Measurements from ENCODE around the gene SYNE2.

Gene SYNE2

GRCh38 chr14:64225151-64225757 lies 372.4 kb downstream of the SYNE2 start:
- DNase-seq: no peak

DNA sequence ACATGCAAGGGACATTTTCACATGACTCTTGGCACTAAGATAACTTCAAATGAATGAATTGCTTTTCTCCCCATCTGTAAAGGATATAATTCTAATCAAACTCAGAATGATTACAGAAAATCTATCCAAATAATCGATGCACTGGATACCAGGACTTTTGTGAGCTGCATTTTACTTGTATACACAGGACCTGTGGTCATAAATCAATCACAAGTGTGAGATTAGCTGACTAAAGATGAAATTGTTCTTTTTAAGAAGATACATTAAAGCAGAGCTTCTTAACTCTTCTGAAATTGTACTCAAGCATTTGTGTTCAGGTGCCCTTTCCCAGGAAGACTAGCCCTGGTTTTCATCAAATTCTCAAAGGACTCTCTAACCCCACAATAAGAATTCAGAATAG lies 375.1 kb downstream of the SYNE2 start:
- no peak for DNase-seq

DNA sequence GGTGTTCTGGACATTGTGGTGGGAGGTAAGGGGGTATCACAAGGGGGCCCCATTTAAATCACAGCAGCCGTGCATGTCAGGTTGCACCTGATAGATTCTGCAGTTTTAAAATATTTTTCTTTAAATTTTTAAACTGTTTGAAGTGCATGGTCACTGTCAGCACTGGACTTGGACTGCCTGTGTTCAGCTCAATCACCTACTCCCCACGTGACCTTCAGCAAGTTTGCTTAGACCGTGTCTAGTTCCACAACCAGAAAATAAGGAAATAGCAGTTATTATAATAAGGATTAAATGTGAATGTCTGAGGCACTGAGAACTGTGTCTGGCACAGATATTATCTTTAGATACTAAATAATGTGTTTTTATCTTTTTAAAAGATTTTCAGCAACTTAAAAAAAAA lies 376.7 kb downstream of the SYNE2 start:
- no peak for DNase-seq

GRCh38 chr14:64232095-64232838 lies 379.5 kb downstream of the SYNE2 start:
- DNase-seq: no peak

- DNase-seq: no peak
Observed at GRCh38 chr14:64232944-64233343, 380.1 kb downstream of the SYNE2 start.

GRCh38 chr14:64233531-64234190 lies 380.9 kb downstream of the SYNE2 start:
- no peak for DNase-seq

DNA sequence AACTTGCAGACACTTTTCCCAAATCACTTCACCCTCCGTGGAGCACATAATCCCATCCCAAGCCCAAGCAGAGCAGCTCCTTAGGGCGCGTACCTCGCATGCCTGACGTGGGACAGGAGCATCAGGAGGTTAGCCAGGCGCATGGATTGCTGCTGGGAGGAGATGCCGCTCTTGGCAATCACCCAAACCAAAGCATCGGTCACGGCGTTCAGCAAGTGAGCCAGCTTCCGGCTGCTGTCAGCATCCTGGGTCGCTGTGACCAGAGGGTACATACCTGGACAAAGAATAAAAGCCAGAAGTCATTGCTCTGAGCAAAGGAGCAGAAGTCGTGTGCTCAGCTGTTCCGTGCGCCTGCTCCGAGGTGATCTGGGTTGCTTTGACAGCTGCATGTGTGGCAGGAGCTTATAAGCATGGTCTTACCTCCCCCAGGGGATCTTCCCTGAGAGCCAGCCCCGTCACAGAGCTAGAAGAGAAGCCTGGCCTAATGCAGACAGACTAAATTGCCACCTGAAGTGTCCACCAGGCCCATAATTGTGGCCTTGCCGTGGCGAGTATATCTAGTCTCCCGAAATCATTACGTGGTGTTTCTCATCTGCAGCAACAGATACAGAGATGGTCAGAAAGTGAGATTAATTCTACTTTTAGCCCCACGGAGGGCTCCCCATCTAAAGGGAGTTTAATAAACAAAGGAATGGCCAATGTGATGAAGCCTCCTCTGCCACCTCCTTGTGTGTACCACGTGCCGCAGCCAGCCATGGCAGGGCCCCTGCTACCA lies 382.3 kb downstream of the SYNE2 start:
- DNase-seq: no peak

DNA sequence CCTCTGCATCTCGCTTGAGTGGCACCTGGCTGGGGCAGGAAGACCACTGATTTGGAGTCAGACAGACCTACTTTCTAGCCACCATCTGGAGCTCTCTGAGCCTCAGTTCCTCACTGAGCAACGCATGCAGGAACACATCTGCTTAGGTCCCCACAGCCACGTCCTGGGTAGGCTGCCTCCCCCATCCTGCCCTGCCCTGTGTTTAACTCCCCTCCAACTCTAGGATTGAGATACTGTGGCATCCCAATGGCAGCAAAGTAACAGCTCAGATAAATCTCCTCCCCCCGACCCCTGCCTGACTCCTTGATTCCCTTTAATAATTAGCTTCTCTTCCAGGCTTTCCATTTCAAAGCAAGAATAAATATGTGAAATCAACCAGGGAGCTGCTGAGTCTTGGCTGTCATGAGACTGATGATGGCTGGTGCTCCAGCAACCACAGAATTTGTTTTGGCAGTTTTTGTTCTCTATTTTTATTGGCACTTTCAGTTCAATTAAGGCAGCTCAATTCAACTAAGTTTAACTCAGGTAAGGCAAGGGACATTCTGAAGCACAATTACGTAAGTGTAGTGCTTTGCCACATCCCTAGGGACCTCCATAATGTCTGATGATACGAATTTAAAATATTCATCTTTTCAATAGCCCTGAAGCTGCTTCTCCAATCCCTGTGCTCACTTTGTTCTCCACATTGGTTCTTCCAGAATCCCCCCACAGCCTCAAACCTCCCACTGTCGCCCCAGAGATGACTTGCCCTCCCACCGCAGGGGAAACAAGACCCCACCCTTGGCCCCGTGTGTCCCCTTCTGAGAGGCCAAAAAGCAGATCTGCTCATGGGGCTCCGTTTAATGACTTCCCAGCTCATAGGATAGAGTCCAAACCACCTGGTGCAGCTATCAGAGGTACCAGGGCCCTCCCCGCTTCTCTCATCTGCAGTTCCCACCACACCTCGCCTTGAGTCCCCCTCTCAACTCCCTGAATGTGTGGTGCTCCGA lies 383.1 kb downstream of the SYNE2 start:
- no peak for DNase-seq

DNA sequence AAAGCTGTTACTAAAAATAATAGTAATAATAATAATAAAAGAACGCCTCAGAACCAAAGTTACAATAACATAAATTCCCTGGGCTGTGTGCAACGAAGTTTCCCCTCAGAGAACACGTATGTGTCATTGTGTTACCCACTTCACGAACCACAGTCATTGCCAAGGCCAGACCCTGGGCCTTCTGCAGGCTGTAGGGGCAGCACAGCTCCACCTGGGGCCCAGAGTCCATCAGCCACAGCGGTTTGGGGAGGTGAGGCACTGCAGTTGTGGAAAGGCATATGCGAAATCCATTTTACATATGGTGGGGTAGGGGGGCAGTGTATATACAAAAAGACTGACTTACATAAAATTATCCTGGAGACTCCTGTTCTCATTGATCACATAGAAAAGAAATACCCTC lies 385.2 kb downstream of the SYNE2 start:
- DNase-seq: no peak

GRCh38 chr14:64238631-64239030 lies 385.8 kb downstream of the SYNE2 start:
- DNase-seq: no peak

DNA sequence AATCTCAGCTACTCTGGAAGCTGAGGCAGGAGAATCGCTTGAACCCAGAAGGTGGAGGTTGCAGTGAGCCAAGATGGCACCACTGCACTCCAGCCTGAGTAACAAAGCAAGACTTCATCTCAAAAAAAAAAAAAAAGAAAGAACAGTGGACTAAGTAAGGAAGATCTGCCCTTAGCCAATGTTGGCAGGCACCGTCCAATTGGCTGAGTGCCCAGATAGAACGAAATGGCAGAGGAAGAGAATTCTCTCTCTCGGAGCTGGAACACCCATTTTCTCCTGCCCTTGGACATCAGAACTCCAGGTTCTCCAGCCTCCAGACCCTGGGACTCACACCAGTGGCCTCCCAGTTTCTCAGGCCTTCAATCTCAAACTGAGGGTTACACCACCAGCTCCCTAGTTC lies 391.5 kb downstream of the SYNE2 start:
- no peak for DNase-seq

DNA sequence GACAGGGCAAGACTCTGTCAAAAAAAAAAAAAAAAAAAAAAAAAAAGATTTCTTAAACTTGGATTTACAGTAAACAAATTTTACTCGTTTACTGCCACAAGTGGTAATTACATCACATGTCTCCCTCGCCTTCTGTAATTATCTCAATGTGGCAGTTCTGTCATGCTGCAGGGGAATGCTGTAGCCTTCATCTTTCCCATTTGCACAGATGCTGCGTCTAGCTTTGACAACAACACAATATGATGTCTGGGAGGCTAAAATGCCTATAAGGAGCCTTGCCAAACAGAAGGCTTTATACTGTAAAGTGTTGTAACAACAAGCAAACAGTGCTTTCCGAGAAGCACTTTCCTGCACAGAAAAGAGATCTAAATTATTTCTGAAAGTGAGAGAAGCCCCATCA lies 392.7 kb downstream of the SYNE2 start:
- no peak for DNase-seq

- no peak for DNase-seq
Observed at GRCh38 chr14:64246688-64247087, 393.9 kb downstream of the SYNE2 start.

- no peak for DNase-seq
Observed at GRCh38 chr14:64247195-64247594, 394.4 kb downstream of the SYNE2 start.

DNA sequence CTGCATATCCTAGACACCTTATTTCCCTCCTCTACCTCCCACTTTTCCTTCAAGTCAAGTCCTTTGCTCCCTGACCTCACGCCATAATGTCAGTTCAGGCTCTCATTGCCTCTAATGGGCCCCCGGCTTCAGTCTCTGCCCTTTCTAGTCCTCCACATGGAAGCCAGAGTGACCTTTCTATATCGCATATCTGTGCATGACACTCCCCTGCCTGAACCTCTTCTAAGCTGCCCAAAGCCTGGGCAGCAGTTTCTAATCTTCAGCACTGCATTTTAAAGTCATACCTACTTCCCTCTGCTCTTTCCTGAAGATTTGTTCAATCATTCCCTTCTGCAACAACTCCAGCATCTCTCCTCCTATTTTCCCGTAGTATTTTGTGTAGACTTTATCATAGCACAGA lies 395.9 kb downstream of the SYNE2 start:
- DNase-seq: no peak

DNA sequence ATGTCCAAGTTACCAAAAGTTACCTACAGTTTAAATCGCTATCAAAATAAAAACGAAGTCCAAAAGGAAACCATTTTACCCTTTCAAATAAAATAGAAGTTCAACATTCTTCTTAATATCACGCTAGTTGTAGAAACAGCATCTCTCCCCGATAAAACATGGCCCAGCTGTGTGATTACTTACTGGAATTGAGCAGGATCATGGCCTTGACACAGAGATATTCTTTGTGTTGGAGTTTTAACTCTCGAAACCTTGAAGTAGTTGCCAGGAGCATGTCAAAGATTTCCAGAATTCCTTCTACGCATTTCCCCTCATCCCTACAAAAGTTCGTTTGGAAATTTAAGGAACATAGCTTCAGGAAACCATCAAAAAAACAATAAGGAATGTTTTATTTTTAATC lies 396.6 kb downstream of the SYNE2 start:
- no peak for DNase-seq

DNA sequence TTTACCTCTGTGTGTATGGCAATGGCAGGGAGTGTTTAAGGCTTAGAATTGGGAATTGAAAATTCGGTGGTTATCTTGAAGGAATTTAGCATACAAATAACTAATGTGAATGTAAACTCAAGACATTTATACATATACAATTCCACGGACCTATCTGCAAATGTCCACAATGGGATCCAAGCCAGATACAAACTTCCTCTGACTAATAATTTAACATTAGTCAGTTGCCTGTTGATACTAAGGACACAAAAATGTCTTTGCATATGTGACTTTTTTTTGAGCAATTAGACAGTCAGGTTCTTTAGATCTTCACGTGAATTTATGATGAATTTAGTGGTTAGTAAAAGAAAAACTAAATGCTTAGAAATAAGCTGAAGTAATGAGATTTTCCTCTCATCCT lies 400.9 kb downstream of the SYNE2 start:
- no peak for DNase-seq

DNA sequence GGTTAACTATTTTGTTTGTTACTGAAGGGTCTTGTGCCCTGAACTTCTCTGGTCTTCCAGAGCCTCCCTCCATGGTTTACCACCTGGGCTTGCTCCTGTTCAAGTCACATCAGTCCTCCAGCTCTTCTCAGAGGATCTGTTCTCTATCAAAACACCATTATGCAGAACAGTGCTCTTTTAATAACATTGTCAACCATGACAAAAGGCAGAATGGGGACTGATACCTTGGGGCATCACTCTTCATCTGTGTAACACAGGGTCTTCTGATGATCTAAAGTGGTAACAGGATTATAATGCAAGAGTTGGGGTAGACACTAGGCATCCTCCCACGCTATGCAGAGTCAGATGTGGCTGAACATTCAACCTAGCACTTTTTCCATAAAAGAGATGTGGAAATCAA lies 403.0 kb downstream of the SYNE2 start:
- no peak for DNase-seq

- no peak for DNase-seq
Observed at GRCh38 chr14:64260418-64260817, 407.6 kb downstream of the SYNE2 start.

DNA sequence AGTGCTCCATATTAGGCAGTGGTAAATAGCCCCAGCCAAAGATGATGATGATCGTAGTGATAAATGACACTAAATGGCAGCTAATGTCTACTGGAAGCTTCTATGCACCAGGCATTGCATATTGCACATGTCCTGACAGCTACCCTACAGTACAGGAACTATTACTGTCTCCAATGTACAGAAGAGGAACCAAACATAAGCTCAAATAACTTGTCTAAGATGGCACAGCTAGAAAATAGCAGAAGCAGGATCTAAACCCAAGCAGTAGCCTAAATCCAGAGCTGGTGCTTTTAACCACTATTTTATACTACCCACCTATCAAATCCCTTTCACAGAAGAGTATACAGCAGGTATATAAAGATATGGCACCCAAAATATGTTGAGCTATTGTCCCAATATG lies 412.4 kb downstream of the SYNE2 start:
- no peak for DNase-seq

DNA sequence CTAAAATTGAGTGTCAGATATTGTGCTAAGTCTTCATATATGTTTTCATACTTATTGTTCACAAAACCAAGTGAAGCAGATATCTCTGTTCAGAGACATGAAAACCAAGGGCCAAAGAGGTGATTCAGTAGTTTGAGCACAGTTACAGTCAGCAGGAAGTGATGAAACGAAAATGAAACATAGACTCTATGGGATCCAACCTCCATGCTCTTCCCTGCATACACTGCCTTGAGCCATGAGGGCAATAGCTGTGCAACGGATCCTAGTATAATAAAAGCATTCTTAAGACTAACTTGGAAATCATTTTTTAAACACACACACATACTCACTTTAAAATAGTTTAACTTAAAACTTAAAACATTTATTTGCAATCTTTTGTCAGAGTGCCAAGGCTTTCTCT lies 413.4 kb downstream of the SYNE2 start:
- DNase-seq: no peak

DNA sequence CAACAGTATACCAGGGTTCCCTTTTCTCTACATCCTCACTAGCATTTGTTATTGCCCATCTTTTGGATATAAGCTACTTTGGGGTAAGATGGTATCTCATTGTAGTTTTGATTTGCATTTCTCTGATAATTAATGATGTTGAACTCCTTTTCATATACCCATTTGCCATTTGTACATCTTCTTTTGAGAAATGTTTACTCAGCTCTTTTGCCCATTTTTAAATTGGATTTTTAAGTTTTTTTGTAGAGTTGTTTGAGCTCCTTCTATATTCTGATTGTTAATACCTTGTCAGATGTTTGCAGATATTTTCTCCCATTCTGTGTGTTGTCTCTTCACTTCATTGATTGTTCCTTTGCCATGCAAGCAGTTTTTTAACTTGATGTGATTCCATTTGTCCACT lies 419.2 kb downstream of the SYNE2 start:
- DNase-seq: no peak

Data from GF-D8 (cell line).